KG1 (cell line): ENCODE measurements around the gene COL17A1.

Experiments
- DNase-seq: peaks from one replicate; lab custom pipeline; 2025; lab: John Stamatoyannopoulos, UW

The COL17A1 gene

GRCh38 chr10:103990531-103990930 lies 95.1 kb downstream of the COL17A1 start:
- no peak for DNase-seq

- DNase-seq = no peak
Observed at GRCh38 chr10:103990121-103990520, 95.6 kb downstream of the COL17A1 start.

- DNase-seq = no peak
Observed at GRCh38 chr10:103986360-103986759, 99.3 kb downstream of the COL17A1 start.

- no peak for DNase-seq
Observed at GRCh38 chr10:103985726-103986125, 100.0 kb downstream of the COL17A1 start.

- DNase-seq = peak; percentile 40
Observed at GRCh38 chr10:103983367-103983911, 102.2 kb downstream of the COL17A1 start.

- no peak for DNase-seq
Observed at GRCh38 chr10:103982639-103983038, 103.0 kb downstream of the COL17A1 start.
